ENCODE data around the gene RGS3.

RGS3 gene

GRCh38 chr9:113503131-113503541 lies 39.6 kb downstream of the RGS3 start:
- H3K36me3 ChIP-seq (ENCODE audit: control insufficient read depth in 2 of 2, insufficient read depth in 1 of 2, low read length in 2 of 2) = no peaks in the 10 kb centered on the region
- H3K4me1 ChIP-seq (ENCODE audit: control insufficient read depth, insufficient read depth, low read length) = no peaks in the 10 kb centered on the region
- TF ChIP-seq ZNF350 (tag by site-specific recombination; IDR thresholded peaks at IDR 0.05) (no peak), ZFP41 (tag by site-specific recombination; IDR thresholded peaks at IDR 0.05; ENCODE audit: borderline replicate concordance) (no peak), ZNF433 (tag by site-specific recombination; IDR thresholded peaks at IDR 0.05; ENCODE audit: low read depth) (no peak), ZNF529 (tag by site-specific recombination; IDR thresholded peaks at IDR 0.05; ENCODE audit: insufficient replicate concordance) (no peak), ZNF707 (tag by site-specific recombination; IDR thresholded peaks at IDR 0.05) (no peak), GLI4 (tag by site-specific recombination; IDR thresholded peaks at IDR 0.05) (no peak), AEBP2 (tag by site-specific recombination; IDR thresholded peaks at IDR 0.05; ENCODE audit: borderline replicate concordance) (no peak)
- TF ChIP-seq, protein P1, sequence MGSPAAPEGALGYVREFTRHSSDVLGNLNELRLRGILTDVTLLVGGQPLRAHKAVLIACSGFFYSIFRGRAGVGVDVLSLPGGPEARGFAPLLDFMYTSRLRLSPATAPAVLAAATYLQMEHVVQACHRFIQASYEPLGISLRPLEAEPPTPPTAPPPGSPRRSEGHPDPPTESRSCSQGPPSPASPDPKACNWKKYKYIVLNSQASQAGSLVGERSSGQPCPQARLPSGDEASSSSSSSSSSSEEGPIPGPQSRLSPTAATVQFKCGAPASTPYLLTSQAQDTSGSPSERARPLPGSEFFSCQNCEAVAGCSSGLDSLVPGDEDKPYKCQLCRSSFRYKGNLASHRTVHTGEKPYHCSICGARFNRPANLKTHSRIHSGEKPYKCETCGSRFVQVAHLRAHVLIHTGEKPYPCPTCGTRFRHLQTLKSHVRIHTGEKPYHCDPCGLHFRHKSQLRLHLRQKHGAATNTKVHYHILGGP (tag by site-specific recombination; IDR thresholded peaks at IDR 0.05) = no peak
- TF ChIP-seq, protein P2, sequence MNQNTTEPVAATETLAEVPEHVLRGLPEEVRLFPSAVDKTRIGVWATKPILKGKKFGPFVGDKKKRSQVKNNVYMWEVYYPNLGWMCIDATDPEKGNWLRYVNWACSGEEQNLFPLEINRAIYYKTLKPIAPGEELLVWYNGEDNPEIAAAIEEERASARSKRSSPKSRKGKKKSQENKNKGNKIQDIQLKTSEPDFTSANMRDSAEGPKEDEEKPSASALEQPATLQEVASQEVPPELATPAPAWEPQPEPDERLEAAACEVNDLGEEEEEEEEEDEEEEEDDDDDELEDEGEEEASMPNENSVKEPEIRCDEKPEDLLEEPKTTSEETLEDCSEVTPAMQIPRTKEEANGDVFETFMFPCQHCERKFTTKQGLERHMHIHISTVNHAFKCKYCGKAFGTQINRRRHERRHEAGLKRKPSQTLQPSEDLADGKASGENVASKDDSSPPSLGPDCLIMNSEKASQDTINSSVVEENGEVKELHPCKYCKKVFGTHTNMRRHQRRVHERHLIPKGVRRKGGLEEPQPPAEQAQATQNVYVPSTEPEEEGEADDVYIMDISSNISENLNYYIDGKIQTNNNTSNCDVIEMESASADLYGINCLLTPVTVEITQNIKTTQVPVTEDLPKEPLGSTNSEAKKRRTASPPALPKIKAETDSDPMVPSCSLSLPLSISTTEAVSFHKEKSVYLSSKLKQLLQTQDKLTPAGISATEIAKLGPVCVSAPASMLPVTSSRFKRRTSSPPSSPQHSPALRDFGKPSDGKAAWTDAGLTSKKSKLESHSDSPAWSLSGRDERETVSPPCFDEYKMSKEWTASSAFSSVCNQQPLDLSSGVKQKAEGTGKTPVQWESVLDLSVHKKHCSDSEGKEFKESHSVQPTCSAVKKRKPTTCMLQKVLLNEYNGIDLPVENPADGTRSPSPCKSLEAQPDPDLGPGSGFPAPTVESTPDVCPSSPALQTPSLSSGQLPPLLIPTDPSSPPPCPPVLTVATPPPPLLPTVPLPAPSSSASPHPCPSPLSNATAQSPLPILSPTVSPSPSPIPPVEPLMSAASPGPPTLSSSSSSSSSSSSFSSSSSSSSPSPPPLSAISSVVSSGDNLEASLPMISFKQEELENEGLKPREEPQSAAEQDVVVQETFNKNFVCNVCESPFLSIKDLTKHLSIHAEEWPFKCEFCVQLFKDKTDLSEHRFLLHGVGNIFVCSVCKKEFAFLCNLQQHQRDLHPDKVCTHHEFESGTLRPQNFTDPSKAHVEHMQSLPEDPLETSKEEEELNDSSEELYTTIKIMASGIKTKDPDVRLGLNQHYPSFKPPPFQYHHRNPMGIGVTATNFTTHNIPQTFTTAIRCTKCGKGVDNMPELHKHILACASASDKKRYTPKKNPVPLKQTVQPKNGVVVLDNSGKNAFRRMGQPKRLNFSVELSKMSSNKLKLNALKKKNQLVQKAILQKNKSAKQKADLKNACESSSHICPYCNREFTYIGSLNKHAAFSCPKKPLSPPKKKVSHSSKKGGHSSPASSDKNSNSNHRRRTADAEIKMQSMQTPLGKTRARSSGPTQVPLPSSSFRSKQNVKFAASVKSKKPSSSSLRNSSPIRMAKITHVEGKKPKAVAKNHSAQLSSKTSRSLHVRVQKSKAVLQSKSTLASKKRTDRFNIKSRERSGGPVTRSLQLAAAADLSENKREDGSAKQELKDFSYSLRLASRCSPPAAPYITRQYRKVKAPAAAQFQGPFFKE (tag by site-specific recombination; IDR thresholded peaks at IDR 0.05; ENCODE audit: borderline replicate concordance) = no peak
- ChIA-PET POLR2A (no interaction called here), CTCF (no interaction called here)
- no peak overlapping the region for H3K27ac ChIP-seq (ENCODE audit: extremely low read depth, low read depth, low read length)
- no peak overlapping the region for H3K4me3 ChIP-seq (ENCODE audit: low read depth, low read length)
- no peaks in the 10 kb centered on the region for H3K9me3 ChIP-seq (ENCODE audit: control insufficient read depth, insufficient read depth, low read depth, low read length)

DNA sequence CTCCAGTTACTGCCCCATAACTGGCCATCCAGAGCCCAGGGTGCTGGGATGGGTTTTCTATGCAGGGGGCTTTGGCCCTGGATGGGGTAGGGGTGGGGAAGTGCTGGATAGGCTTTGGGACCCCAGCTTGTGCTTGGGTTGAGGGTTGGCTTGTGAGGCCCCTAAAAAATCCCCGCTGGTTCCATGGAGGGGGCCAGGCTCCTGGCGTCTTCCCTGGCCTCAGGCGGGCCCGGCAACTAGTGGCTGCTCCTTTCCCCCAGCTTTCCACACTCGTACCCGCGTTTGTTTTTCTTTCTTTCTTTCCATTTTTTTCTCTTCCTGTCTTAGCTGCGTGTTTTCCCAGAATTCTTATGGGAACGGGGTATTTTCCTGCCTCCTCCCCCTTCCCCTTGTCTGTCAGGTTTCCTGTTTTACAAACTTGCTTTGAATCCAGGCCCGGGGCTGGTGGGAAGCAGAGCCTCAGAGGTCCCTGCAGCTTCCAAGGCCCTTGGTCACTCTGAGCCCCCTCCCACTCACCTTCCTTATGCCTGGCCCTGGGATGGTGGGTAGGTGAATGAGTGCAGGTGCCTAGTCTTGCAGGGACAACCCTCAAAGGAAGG lies 40.2 kb downstream of the RGS3 start:
- H3K36me3 ChIP-seq (ENCODE audit: control insufficient read depth in 2 of 2, insufficient read depth in 1 of 2, low read length in 2 of 2) = no peaks in the 10 kb centered on the region
- H3K4me1 ChIP-seq (ENCODE audit: control insufficient read depth, insufficient read depth, low read length) = no peaks in the 10 kb centered on the region
- TF ChIP-seq ZNF529 (tag by site-specific recombination; IDR thresholded peaks at IDR 0.05; ENCODE audit: insufficient replicate concordance) = no peak
- TF ChIP-seq ZNF768 (tag by site-specific recombination; IDR thresholded peaks at IDR 0.05) = no peak
- no peak for TF ChIP-seq ZFP69B (tag by site-specific recombination; IDR thresholded peaks at IDR 0.05)
- no peak for TF ChIP-seq ZNF146 (tag by site-specific recombination; IDR thresholded peaks at IDR 0.05)
- no peak for TF ChIP-seq ZNF366 (tag by site-specific recombination; conservative IDR thresholded peaks at IDR 0.05)
- TF ChIP-seq AEBP2 (tag by site-specific recombination; IDR thresholded peaks at IDR 0.05; ENCODE audit: borderline replicate concordance) = no peak
- no peak for TF ChIP-seq ZBTB8A (tag by site-specific recombination; IDR thresholded peaks at IDR 0.05)
- TF ChIP-seq ZFP37 (tag by site-specific recombination; IDR thresholded peaks at IDR 0.05) = no peak
- no peak for TF ChIP-seq GLI4 (tag by site-specific recombination; IDR thresholded peaks at IDR 0.05)
- TF ChIP-seq ZNF416 (tag by site-specific recombination; IDR thresholded peaks at IDR 0.05) = no peak
- TF ChIP-seq MEIS1 (CRISPR knock-in tag; IDR thresholded peaks at IDR 0.05; ENCODE audit: borderline replicate concordance) = no peak
- TF ChIP-seq ZNF501 (tag by site-specific recombination; IDR thresholded peaks at IDR 0.05) = no peak
- TF ChIP-seq ZNF169 (tag by site-specific recombination; IDR thresholded peaks at IDR 0.05) = no peak
- no peak for TF ChIP-seq ZNF707 (tag by site-specific recombination; IDR thresholded peaks at IDR 0.05)
- no peak for TF ChIP-seq GLIS2 (tag by site-specific recombination; IDR thresholded peaks at IDR 0.05)
- TF ChIP-seq TCF7L2 (IDR thresholded peaks at IDR 0.05; ENCODE audit: borderline replicate concordance, low read depth, low read length) = no peak
- no peak overlapping the region for H3K4me3 ChIP-seq (ENCODE audit: low read depth, low read length)
- ChIA-PET POLR2A (no interaction called here), CTCF (no interaction called here)
- H3K27ac ChIP-seq (ENCODE audit: extremely low read depth, low read depth, low read length) = no peak overlapping the region
- H3K9me3 ChIP-seq (ENCODE audit: control insufficient read depth, insufficient read depth, low read depth, low read length) = no peaks in the 10 kb centered on the region

Measured in HEK293 (cell line).